ENCODE measurements around the gene FGD2. TPM values are rescaled to one million over a fixed set of nuclear protein-coding genes. Genes with fewer than 3 reads are reported as not detected.

Gene FGD2
- total and polyA plus RNA-seq, 2 of the 4 experiments (the other 2 are of a cell fraction) = 0.07 TPM; not detected in 1

GRCh38 chr6:36967301-36967700 is 38.2 kb upstream of the FGD2 start:
- Histone ChIP-seq H3K23ac (ENCODE audit: low read depth, low read length) (no peak overlapping the region), H3K14ac (replicated peaks; ENCODE audit: low read depth, low read length) (no peak overlapping the region), H3K18ac (ENCODE audit: low read depth, low read length) (no peak overlapping the region), H3K56ac (ENCODE audit: extremely low read depth, insufficient read depth, low read length) (no peak overlapping the region), H3K27me3 (ENCODE audit: control insufficient read depth, insufficient read depth, low read length) (no peaks in the 10 kb centered on the region), H2BK20ac (ENCODE audit: low read depth, low read length) (no peak overlapping the region), H3K9me3 (ENCODE audit: control insufficient read depth, insufficient read depth, low read length) (no peaks in the 10 kb centered on the region), H3K9me1 (ENCODE audit: insufficient read depth, low read length) (no peaks in the 10 kb centered on the region), H2BK15ac (ENCODE audit: low read depth, low read length) (no peak overlapping the region), H3K4me2 (ENCODE audit: low read depth, low read length) (no peak overlapping the region), H4K20me1 (ENCODE audit: insufficient read depth, low read length) (peaks cover 21% of the 10 kb centered on the region), H2BK5ac (ENCODE audit: low read depth, low read length, poor library complexity, severe bottlenecking) (no peak overlapping the region), H3K4me3 (ENCODE audit: insufficient read depth, low read depth, low read length) (no peak overlapping the region), H2BK120ac (ENCODE audit: low read depth, low read length) (no peak overlapping the region), H2AK9ac (replicated peaks; ENCODE audit: low read depth, low read length, poor library complexity) (no peak overlapping the region), H2AFZ (replicated peaks; ENCODE audit: low read length, poor library complexity) (no peak overlapping the region), H3K9ac (ENCODE audit: low read depth, low read length) (no peak overlapping the region), H3K79me1 (ENCODE audit: low read depth in 1 of 2, low read length in 2 of 2) (peaks cover 15 to 21% of the 10 kb centered on the region in 2 experiments; a peak in 3 of 4 replicates), H2AK5ac (ENCODE audit: low read depth, low read length) (no peak overlapping the region), H3K4me1 (ENCODE audit: control insufficient read depth, insufficient read depth, low read length) (no peaks in the 10 kb centered on the region), H4K8ac (ENCODE audit: low read depth in 2 of 2, low read length in 2 of 2) (no peak overlapping the region), H4K91ac (ENCODE audit: insufficient read depth, low read depth, low read length) (no peak overlapping the region), H3K36me3 (ENCODE audit: control insufficient read depth, insufficient read depth, low read length) (peaks cover 56% of the 10 kb centered on the region), H3K27ac (ENCODE audit: insufficient read depth, low read length) (no peak overlapping the region), H4K5ac (ENCODE audit: low read depth, low read length) (no peak overlapping the region), H3K4ac (ENCODE audit: low read depth, low read length) (no peak overlapping the region)
- dilution Hi-C loops (cut with HindIII; ENCODE audit: low sequenced_read_pairs, unreplicated experiment) (no loop called here), in situ Hi-C loops (cut with MboI; ENCODE audit: low sequenced_read_pairs) (no loop called here), intact Hi-C loops (cut with micrococcal nuclease) (no loop called here)
- ATAC-seq (ENCODE audit: low read depth) (no peak), DNase-seq (no peak)
- CTCF ChIA-PET = no interaction called here
- no TSS peak for BruUV-seq (replicated peaks)
- POLR2A ChIA-PET (ENCODE audit: unreplicated experiment) = no interaction called here
- no CpG with 5 or more reads among the region's 3 CpGs for WGBS, 2 experiments (ENCODE audit: extremely low coverage in 2 of 2, insufficient read length in 1 of 2)
- no peak for TF ChIP-seq RCOR1 (IDR thresholded peaks at IDR 0.05; ENCODE audit: insufficient replicate concordance, low read length)
